Lung (tissue), 12 donors: ENCODE results near the gene SH3PXD2A. TPM values are rescaled to one million over a fixed set of nuclear protein-coding genes. Genes with fewer than 3 reads are reported as not detected.

Experiments used
- ATAC-seq: fragments of 200-7000 bp; cut with Tn5 transposase; one replicate; pipeline ENCODE4 v1.9.1; 2020; ENCODE audit warnings: moderate number of reproducible peaks; ENCODE audit not compliant: insufficient read depth, low FRiP score
- DNase-seq, 3 donors: peaks; one replicate each; pipeline ENCODE4 v3.0.0-alpha.2; 2013 to 2017
- H3K27ac ChIP-seq, 2 donors: one replicate each; pipeline ENCODE4 v1.5.1; 2013; ENCODE audit warnings: mild to moderate bottlenecking in 2 of 2, moderate library complexity in 2 of 2, control low read depth in 1 of 2, inconsistent platforms in 1 of 2, low read depth in 1 of 2, low read length in 1 of 2
- H3K27me3 ChIP-seq, 3 donors: one replicate each; pipeline ENCODE4 v1.5.1; 2013; ENCODE audit warnings: low read length in 2 of 3; ENCODE audit not compliant: control insufficient read depth in 3 of 3, insufficient read depth in 3 of 3
- H3K36me3 ChIP-seq, 4 donors: one replicate each; pipeline ENCODE4 v1.5.1; 2013; ENCODE audit warnings: low read length in 4 of 4, mild to moderate bottlenecking in 1 of 4, moderate library complexity in 1 of 4; ENCODE audit not compliant: control insufficient read depth in 4 of 4, insufficient read depth in 4 of 4
- H3K4me1 ChIP-seq, 5 donors: one replicate each; pipeline ENCODE4 v1.5.1; 2013; ENCODE audit warnings: low read length in 5 of 5, mild to moderate bottlenecking in 2 of 5, moderate library complexity in 1 of 5; ENCODE audit not compliant: control insufficient read depth in 5 of 5, insufficient read depth in 5 of 5
- H3K4me3 ChIP-seq: one replicate; pipeline ENCODE4 v1.5.1; 2013; ENCODE audit warnings: mild to moderate bottlenecking, control low read depth, moderate library complexity
- H3K9ac ChIP-seq, 2 donors: one replicate each; pipeline ENCODE4 v1.5.1; 2013; ENCODE audit warnings: low read length in 2 of 2, control low read depth in 1 of 2; ENCODE audit not compliant: insufficient read depth in 1 of 2
- H3K9me3 ChIP-seq, 4 donors: one replicate each; pipeline ENCODE4 v1.5.1; 2013; ENCODE audit warnings: low read length in 3 of 4, mild to moderate bottlenecking in 1 of 4, moderate library complexity in 1 of 4; ENCODE audit not compliant: control insufficient read depth in 4 of 4, insufficient read depth in 3 of 4
- CTCF ChIP-seq: IDR thresholded peaks from 2 replicates; pipeline ENCODE4 v1.5.1; 2012; ENCODE audit warnings: mild to moderate bottlenecking; ENCODE audit errors: control extremely low read depth, extremely low read depth
- WGBS, 2 donors: extraction: QIAGEN DNeasy Blood & Tissue Kit; methylation state at CpG; one replicate each; pipeline ENCODE4 v1.1.7; 2013; 5-methylcytosine and 5-hydroxymethylcytosine counted together
- polyA plus RNA-seq, 2 donors: library from polyadenylated mRNA; stranded (reverse); fragments of 200-250 nt; gene quantifications; one replicate each; pipeline ENCODE4 v1.2.1, GENCODE V29; 2013
- total RNA-seq, 2 donors: library from RNA; depleted of rRNA in 1 of 2; stranded (reverse); fragments of >200 nt in 1 of 2; gene quantifications; one replicate each; pipeline ENCODE4 v1.2.1, GENCODE V29; 2014 to 2021
- donor health status: control.
- donor health status: control.
- donor health status: Bipolar disorder and iron deficiency.
- donor health status: healthy.
- donor health status: DM: yes; HTN: yes; CAD: no.

The SH3PXD2A gene
- total and polyA plus RNA-seq, 4 donors: 9.9 to 53.2 (median 29.2) TPM

DNA sequence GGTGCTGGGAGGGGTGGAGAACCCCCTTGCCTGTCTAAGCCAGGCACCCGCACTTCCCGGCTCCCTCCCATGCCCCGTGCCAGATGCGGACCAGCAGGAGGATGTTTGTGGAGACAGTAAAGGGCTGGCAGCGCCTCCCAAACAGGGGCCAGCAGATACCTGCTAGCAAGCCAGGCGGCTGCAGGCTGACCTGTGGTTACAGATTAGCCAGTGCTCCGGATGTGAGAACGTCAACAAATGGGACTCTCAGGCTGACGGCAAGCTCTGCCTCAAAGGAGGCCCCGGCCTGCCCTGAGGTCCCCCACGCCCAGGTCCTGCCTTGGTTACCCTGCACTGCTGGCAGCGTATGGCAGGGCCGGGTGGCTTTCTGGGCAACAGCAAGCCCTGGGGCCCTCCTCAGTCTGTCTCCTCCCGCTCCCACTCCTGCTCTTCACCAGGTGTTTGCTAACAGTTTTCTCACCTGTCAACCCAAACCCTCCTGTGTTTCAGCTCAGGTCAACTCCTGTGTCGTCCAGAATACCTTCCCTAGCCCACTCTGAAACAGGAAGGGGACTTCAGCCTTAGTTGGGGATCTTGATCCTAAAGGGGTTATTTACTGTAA is 276.5 kb downstream of the SH3PXD2A start:
- no peak overlapping the region for H3K27ac ChIP-seq
- H3K27me3 ChIP-seq: peaks cover 0 to 2% (median 2%) of the 10 kb centered on the region in 3 donors
- peak in 2 of 3 donors; percentile 36 to 52 for DNase-seq
- no peak for ATAC-seq
- no peak overlapping the region for H3K4me3 ChIP-seq
- no peaks in the 10 kb centered on the region for H3K36me3 ChIP-seq
- 51 to 57% methylated on average over 15 of the region's 15 CpGs for WGBS, 2 donors
- no peak overlapping the region for H3K9ac ChIP-seq
- no peak for TF ChIP-seq CTCF
- no peaks in the 10 kb centered on the region for H3K9me3 ChIP-seq
- H3K4me1 ChIP-seq: peaks cover 0 to 4% (median 0%) of the 10 kb centered on the region in 5 donors

- Histone ChIP-seq H3K36me3 (no peaks in the 10 kb centered on the region), H3K4me3 (no peak overlapping the region), H3K9ac (no peak overlapping the region), H3K27ac (no peak overlapping the region), H3K4me1 (peaks cover 0 to 4% (median 0%) of the 10 kb centered on the region in 5 donors), H3K9me3 (no peaks in the 10 kb centered on the region), H3K27me3 (no peaks in the 10 kb centered on the region)
- WGBS, 2 donors: 11 to 31% methylated on average over 2 of the region's 2 CpGs
- DNase-seq (peak in 2 of 3 donors; percentile 48 to 53), ATAC-seq (no peak)
- TF ChIP-seq CTCF: no peak
Measured at GRCh38 chr10:103576862-103577261, 278.5 kb downstream of the SH3PXD2A start.

- no peak for DNase-seq
Measured at GRCh38 chr10:103576076-103576471, 279.3 kb downstream of the SH3PXD2A start.

More at GRCh38 chr10:103576076-103576471, 279.3 kb downstream of the SH3PXD2A start:
- peaks cover 0 to 4% (median 0%) of the 10 kb centered on the region in 5 donors for H3K4me1 ChIP-seq
- TF ChIP-seq CTCF: no peak
- H3K27me3 ChIP-seq: no peaks in the 10 kb centered on the region
- no peaks in the 10 kb centered on the region for H3K9me3 ChIP-seq
- no peak overlapping the region for H3K9ac ChIP-seq
- H3K4me3 ChIP-seq: no peak overlapping the region
- 94 to 96% methylated on average over 1 of the region's 1 CpG for WGBS, 2 donors
- H3K27ac ChIP-seq: no peak overlapping the region
- ATAC-seq: no peak
- no peaks in the 10 kb centered on the region for H3K36me3 ChIP-seq
